ENCODE measurements around the gene VPS9D1. TPM values are rescaled to one million over a fixed set of nuclear protein-coding genes. Genes with fewer than 3 reads are reported as not detected.

VPS9D1 gene
- total and polyA plus RNA-seq, 7 donors = 3.8 to 19.2 (median 5.3) TPM

GRCh38 chr16:89746043-89746442 lies 25.3 kb upstream of the VPS9D1 start:
- Histone ChIP-seq H3K4me1 (no peaks in the 10 kb centered on the region), H3K4me3 (no peak overlapping the region), H3K9me3 (no peaks in the 10 kb centered on the region), H3K27me3 (no peaks in the 10 kb centered on the region), H3K36me3 (no peaks in the 10 kb centered on the region), H3K27ac (no peak overlapping the region)
- TF ChIP-seq CTCF (IDR thresholded peaks at IDR 0.05) (no peak), EP300 (IDR thresholded peaks at IDR 0.05) (no peak), POLR2AphosphoS5 (IDR thresholded peaks at IDR 0.05) (no peak), POLR2A (IDR thresholded peaks at IDR 0.05) (no peak)
- WGBS, 2 donors = 91 to 96% methylated on average over 15 of the region's 15 CpGs
- no peak for DNase-seq
- intact Hi-C loops (cut with DNase I) = no loop called here

GRCh38 chr16:89744813-89745212 lies 24.1 kb upstream of the VPS9D1 start:
- H3K27ac ChIP-seq = no peak overlapping the region
- no peaks in the 10 kb centered on the region for H3K9me3 ChIP-seq
- H3K27me3 ChIP-seq = no peaks in the 10 kb centered on the region
- TF ChIP-seq CTCF (IDR thresholded peaks at IDR 0.05) (no peak), POLR2AphosphoS5 (IDR thresholded peaks at IDR 0.05) (no peak), POLR2A (IDR thresholded peaks at IDR 0.05) (no peak), EP300 (IDR thresholded peaks at IDR 0.05) (no peak)
- H3K4me1 ChIP-seq = no peaks in the 10 kb centered on the region
- intact Hi-C loops (cut with DNase I) = no loop called here
- 94 to 97% methylated on average over 16 of the region's 16 CpGs for WGBS, 2 donors
- peaks cover 0 to 7% (median 3%) of the 10 kb centered on the region in 4 donors for H3K36me3 ChIP-seq
- H3K4me3 ChIP-seq = no peak overlapping the region
- no peak for DNase-seq

GRCh38 chr16:89742948-89743347 lies 22.2 kb upstream of the VPS9D1 start:
- no peaks in the 10 kb centered on the region for H3K9me3 ChIP-seq
- peaks cover 4 to 26% (median 21%) of the 10 kb centered on the region in 4 donors for H3K36me3 ChIP-seq
- DNase-seq = no peak
- intact Hi-C loops (cut with DNase I) = no loop called here
- no peaks in the 10 kb centered on the region for H3K27me3 ChIP-seq
- H3K27ac ChIP-seq = no peak overlapping the region
- no peaks in the 10 kb centered on the region for H3K4me1 ChIP-seq
- H3K4me3 ChIP-seq = no peak overlapping the region
- WGBS, 2 donors = 85 to 88% methylated on average over 4 of the region's 4 CpGs
- TF ChIP-seq EP300 (IDR thresholded peaks at IDR 0.05) (no peak), CTCF (IDR thresholded peaks at IDR 0.05) (no peak), POLR2AphosphoS5 (IDR thresholded peaks at IDR 0.05) (no peak), POLR2A (IDR thresholded peaks at IDR 0.05) (no peak)

- no peak for TF ChIP-seq CTCF (IDR thresholded peaks at IDR 0.05)
- TF ChIP-seq POLR2AphosphoS5 (IDR thresholded peaks at IDR 0.05) = peak in 1 of 4 donors; percentile 18
- Histone ChIP-seq H3K9me3 (no peaks in the 10 kb centered on the region), H3K27me3 (no peaks in the 10 kb centered on the region), H3K36me3 (peaks cover 12 to 41% (median 34%) of the 10 kb centered on the region in 4 donors), H3K4me1 (no peaks in the 10 kb centered on the region), H3K27ac (no peak overlapping the region), H3K4me3 (no peak overlapping the region)
- 87 to 91% methylated on average over 11 of the region's 11 CpGs for WGBS, 2 donors
- no peak for DNase-seq
- intact Hi-C loops (cut with DNase I) = no loop called here
These were observed 20.8 kb upstream of the VPS9D1 start for GRCh38 chr16:89741342-89742014.

- H3K36me3 ChIP-seq = peaks cover 22 to 61% (median 50%) of the 10 kb centered on the region in 4 donors
- TF ChIP-seq POLR2A (IDR thresholded peaks at IDR 0.05) = no peak
- TF ChIP-seq POLR2AphosphoS5 (IDR thresholded peaks at IDR 0.05) = no peak
- no peak for TF ChIP-seq EP300 (IDR thresholded peaks at IDR 0.05)
- no peak for TF ChIP-seq CTCF (IDR thresholded peaks at IDR 0.05)
- WGBS, 2 donors = 83 to 92% methylated on average over 9 of the region's 9 CpGs
- no peaks in the 10 kb centered on the region for H3K4me1 ChIP-seq
- intact Hi-C loops (cut with DNase I) = no loop called here
- no peaks in the 10 kb centered on the region for H3K27me3 ChIP-seq
- DNase-seq = no peak
- H3K27ac ChIP-seq = no peak overlapping the region
- H3K9me3 ChIP-seq = no peaks in the 10 kb centered on the region
- no peak overlapping the region for H3K4me3 ChIP-seq
These were observed 18.7 kb upstream of the VPS9D1 start for GRCh38 chr16:89739383-89739782.
